ENCODE results near the gene LDLRAP1. TPM values are rescaled to one million over a fixed set of nuclear protein-coding genes. Genes with fewer than 3 reads are reported as not detected.

The LDLRAP1 gene
- total RNA-seq, 1 experiment from 2014 or later = 26.0 TPM

DNA sequence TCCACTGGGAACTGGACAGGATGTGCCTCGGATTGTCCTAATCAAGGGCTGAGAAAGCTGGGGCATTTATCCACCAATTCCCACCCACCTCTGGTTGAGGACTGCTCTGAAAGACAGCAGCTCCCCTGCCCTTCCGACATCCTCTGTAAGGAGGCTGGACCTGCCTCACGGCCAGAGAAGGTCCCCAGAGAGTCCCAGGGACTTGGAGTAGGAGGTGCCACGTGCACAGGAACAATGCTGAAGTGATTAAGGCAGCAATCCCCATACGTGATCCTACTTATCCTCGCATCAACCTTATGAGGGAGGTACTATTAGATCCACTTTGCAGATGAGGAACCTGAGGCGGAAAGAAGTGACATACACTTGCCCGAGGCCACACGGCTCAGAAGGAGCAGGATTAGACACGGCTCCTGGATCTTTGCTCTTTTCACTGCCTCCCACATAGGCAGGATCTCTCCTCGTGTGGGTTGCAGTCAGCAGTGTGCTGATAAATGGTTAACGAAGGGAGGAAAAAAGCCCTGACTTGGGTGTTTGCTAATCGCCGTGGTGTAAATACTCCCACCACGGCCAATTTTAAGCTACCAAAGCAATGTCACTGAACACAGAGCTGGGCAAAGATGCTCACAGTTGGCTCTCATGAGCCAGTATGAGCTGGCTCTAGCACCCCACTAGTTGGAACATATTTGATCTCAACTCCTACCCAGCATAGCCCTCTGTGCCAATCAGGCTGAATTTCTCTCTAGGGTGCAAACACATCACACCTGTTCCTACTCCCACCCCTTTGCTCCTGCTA is 18.6 kb upstream of the LDLRAP1 start:
- Histone ChIP-seq H3K9me2 (ENCODE audit: insufficient read depth) (no peaks in the 10 kb centered on the region), H3K27me3 (ENCODE audit: insufficient read depth, low read length) (no peaks in the 10 kb centered on the region), H3K4me2 (ENCODE audit: low read length) (no peak overlapping the region), H3K9me3 (ENCODE audit: control insufficient read depth in 1 of 2, insufficient read depth in 1 of 2, low read depth in 1 of 2, low read length in 2 of 2) (peaks cover 0 to 5% of the 10 kb centered on the region in 2 experiments; a peak in 1 of 4 replicates), H3K4me3 (replicated peaks in 1 of 2; ENCODE audit: low read depth in 1 of 2, low read length in 2 of 2) (no peak overlapping the region), H3K79me2 (ENCODE audit: insufficient read depth, low read length) (no peaks in the 10 kb centered on the region), H2AFZ (ENCODE audit: low read depth, low read length, poor library complexity, severe bottlenecking) (no peak overlapping the region), H3K36me3 (ENCODE audit: control insufficient read depth in 1 of 2, insufficient read depth in 2 of 2, low read length in 2 of 2) (no peaks in the 10 kb centered on the region), H3K4me1 (ENCODE audit: control insufficient read depth in 1 of 2, insufficient read depth in 2 of 2, low read length in 2 of 2) (no peaks in the 10 kb centered on the region), H4K20me1 (ENCODE audit: insufficient read depth) (no peaks in the 10 kb centered on the region), H3K27ac (ENCODE audit: low read depth, low read length) (no peak overlapping the region), H3K9ac (ENCODE audit: low read length) (no peak overlapping the region)
- BruUV-seq (replicated peaks) = no TSS peak
- intact Hi-C loops (cut with micrococcal nuclease) = no loop called here
- DNase-seq (ENCODE audit: low read depth, low spot score) = no peak
- TF ChIP-seq SRF (IDR thresholded peaks at IDR 0.05; ENCODE audit: low read depth) = no peak
- TF ChIP-seq, protein P1, sequence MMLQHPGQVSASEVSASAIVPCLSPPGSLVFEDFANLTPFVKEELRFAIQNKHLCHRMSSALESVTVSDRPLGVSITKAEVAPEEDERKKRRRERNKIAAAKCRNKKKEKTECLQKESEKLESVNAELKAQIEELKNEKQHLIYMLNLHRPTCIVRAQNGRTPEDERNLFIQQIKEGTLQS (IDR thresholded peaks at IDR 0.05) = no peak
- TF ChIP-seq, protein P2, sequence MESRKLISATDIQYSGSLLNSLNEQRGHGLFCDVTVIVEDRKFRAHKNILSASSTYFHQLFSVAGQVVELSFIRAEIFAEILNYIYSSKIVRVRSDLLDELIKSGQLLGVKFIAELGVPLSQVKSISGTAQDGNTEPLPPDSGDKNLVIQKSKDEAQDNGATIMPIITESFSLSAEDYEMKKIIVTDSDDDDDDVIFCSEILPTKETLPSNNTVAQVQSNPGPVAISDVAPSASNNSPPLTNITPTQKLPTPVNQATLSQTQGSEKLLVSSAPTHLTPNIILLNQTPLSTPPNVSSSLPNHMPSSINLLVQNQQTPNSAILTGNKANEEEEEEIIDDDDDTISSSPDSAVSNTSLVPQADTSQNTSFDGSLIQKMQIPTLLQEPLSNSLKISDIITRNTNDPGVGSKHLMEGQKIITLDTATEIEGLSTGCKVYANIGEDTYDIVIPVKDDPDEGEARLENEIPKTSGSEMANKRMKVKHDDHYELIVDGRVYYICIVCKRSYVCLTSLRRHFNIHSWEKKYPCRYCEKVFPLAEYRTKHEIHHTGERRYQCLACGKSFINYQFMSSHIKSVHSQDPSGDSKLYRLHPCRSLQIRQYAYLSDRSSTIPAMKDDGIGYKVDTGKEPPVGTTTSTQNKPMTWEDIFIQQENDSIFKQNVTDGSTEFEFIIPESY (IDR thresholded peaks at IDR 0.05; ENCODE audit: extremely low read depth, insufficient replicate concordance, low read length) = no peak
- TF ChIP-seq ZFX (IDR thresholded peaks at IDR 0.05) = no peak
- no peak for TF ChIP-seq EZH2 (IDR thresholded peaks at IDR 0.05)
- no peak for TF ChIP-seq SIN3A (IDR thresholded peaks at IDR 0.05; ENCODE audit: low read depth)
- TF ChIP-seq, protein P3, sequence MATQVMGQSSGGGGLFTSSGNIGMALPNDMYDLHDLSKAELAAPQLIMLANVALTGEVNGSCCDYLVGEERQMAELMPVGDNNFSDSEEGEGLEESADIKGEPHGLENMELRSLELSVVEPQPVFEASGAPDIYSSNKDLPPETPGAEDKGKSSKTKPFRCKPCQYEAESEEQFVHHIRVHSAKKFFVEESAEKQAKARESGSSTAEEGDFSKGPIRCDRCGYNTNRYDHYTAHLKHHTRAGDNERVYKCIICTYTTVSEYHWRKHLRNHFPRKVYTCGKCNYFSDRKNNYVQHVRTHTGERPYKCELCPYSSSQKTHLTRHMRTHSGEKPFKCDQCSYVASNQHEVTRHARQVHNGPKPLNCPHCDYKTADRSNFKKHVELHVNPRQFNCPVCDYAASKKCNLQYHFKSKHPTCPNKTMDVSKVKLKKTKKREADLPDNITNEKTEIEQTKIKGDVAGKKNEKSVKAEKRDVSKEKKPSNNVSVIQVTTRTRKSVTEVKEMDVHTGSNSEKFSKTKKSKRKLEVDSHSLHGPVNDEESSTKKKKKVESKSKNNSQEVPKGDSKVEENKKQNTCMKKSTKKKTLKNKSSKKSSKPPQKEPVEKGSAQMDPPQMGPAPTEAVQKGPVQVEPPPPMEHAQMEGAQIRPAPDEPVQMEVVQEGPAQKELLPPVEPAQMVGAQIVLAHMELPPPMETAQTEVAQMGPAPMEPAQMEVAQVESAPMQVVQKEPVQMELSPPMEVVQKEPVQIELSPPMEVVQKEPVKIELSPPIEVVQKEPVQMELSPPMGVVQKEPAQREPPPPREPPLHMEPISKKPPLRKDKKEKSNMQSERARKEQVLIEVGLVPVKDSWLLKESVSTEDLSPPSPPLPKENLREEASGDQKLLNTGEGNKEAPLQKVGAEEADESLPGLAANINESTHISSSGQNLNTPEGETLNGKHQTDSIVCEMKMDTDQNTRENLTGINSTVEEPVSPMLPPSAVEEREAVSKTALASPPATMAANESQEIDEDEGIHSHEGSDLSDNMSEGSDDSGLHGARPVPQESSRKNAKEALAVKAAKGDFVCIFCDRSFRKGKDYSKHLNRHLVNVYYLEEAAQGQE (IDR thresholded peaks at IDR 0.05; ENCODE audit: low read depth) = no peak
- TF ChIP-seq FOSL1 (IDR thresholded peaks at IDR 0.05; ENCODE audit: low read depth) = no peak
- TF ChIP-seq, protein P4, sequence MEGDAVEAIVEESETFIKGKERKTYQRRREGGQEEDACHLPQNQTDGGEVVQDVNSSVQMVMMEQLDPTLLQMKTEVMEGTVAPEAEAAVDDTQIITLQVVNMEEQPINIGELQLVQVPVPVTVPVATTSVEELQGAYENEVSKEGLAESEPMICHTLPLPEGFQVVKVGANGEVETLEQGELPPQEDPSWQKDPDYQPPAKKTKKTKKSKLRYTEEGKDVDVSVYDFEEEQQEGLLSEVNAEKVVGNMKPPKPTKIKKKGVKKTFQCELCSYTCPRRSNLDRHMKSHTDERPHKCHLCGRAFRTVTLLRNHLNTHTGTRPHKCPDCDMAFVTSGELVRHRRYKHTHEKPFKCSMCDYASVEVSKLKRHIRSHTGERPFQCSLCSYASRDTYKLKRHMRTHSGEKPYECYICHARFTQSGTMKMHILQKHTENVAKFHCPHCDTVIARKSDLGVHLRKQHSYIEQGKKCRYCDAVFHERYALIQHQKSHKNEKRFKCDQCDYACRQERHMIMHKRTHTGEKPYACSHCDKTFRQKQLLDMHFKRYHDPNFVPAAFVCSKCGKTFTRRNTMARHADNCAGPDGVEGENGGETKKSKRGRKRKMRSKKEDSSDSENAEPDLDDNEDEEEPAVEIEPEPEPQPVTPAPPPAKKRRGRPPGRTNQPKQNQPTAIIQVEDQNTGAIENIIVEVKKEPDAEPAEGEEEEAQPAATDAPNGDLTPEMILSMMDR (IDR thresholded peaks at IDR 0.05 in 2 of 3, conservative IDR thresholded peaks at IDR 0.05 in 1 of 3; ENCODE audit: borderline replicate concordance in 1 of 3, insufficient read depth in 1 of 3, low read depth in 2 of 3, low read length in 2 of 3) = no peak
- no peak for TF ChIP-seq YY1 (IDR thresholded peaks at IDR 0.05; ENCODE audit: extremely low read depth, insufficient replicate concordance, low read depth, low read length)
- no peak for TF ChIP-seq CBX3 (IDR thresholded peaks at IDR 0.05; ENCODE audit: low read depth)
- TF ChIP-seq EGR1 (IDR thresholded peaks at IDR 0.05; ENCODE audit: low read depth) = no peak
- no peak for TF ChIP-seq ZNF274 (IDR thresholded peaks at IDR 0.05; ENCODE audit: low read depth, low read length)
- no peak for TF ChIP-seq ELF1 (IDR thresholded peaks at IDR 0.05; ENCODE audit: borderline replicate concordance, low read depth)
- no peak for TF ChIP-seq RAD21 (IDR thresholded peaks at IDR 0.05; ENCODE audit: low read depth)
- no peak for TF ChIP-seq TCF7L2 (IDR thresholded peaks at IDR 0.05; ENCODE audit: borderline replicate concordance, extremely low read depth, insufficient read depth, insufficient read length)
- ChIA-PET POLR2A (no interaction called here), CTCF (no interaction called here), RAD21 (ENCODE audit: low non-redundant PET in 1 of 2, low total read pairs in 2 of 2, uncharacterized antibody in 2 of 2, unreplicated experiment in 2 of 2) (no interaction called here)
- no peak for ATAC-seq

Data from HCT116 (cell line).